Measurements from ENCODE around the gene LMO3. TPM values are rescaled to one million over a fixed set of nuclear protein-coding genes. Genes with fewer than 3 reads are reported as not detected.

LMO3 gene
- total and polyA plus RNA-seq, 2 of the 4 experiments (the other 2 are of a cell fraction), result 0.54 to 0.84 TPM

- no peak overlapping the region for H3K27ac ChIP-seq (ENCODE audit: insufficient read depth, low read length)
- H3K4me3 ChIP-seq (ENCODE audit: insufficient read depth, low read depth, low read length), result no peak overlapping the region
- H3K9me3 ChIP-seq (ENCODE audit: control insufficient read depth, insufficient read depth, low read length), result no peaks in the 10 kb centered on the region
- H4K5ac ChIP-seq (ENCODE audit: low read depth, low read length), result no peak overlapping the region
- no peak overlapping the region for H3K56ac ChIP-seq (ENCODE audit: extremely low read depth, insufficient read depth, low read length)
- H2BK15ac ChIP-seq (ENCODE audit: low read depth, low read length), result no peak overlapping the region
- H3K36me3 ChIP-seq (ENCODE audit: control insufficient read depth, insufficient read depth, low read length), result no peaks in the 10 kb centered on the region
- dilution Hi-C loops (cut with HindIII; ENCODE audit: low sequenced_read_pairs, unreplicated experiment) (no loop called here), in situ Hi-C loops (cut with MboI; ENCODE audit: low sequenced_read_pairs) (no loop called here), intact Hi-C loops (cut with micrococcal nuclease) (no loop called here)
- H2BK5ac ChIP-seq (ENCODE audit: low read depth, low read length, poor library complexity, severe bottlenecking), result no peak overlapping the region
- no peak overlapping the region for H3K14ac ChIP-seq (replicated peaks; ENCODE audit: low read depth, low read length)
- ATAC-seq (ENCODE audit: low read depth) (no peak), DNase-seq (no peak)
- H3K4ac ChIP-seq (ENCODE audit: low read depth, low read length), result no peak overlapping the region
- no peak overlapping the region for H3K4me2 ChIP-seq (ENCODE audit: low read depth, low read length)
- ChIA-PET POLR2A (ENCODE audit: unreplicated experiment) (no interaction called here), CTCF (no interaction called here)
- H3K9me1 ChIP-seq (ENCODE audit: insufficient read depth, low read length), result 0 out of 2 replicates have a peak, but pooled peaks cover 3% of the 10 kb centered on the region
- TF ChIP-seq ELK1 (IDR thresholded peaks at IDR 0.05; ENCODE audit: borderline replicate concordance, low read depth, low read length) (no peak), MAZ (IDR thresholded peaks at IDR 0.05; ENCODE audit: borderline replicate concordance, low read depth, low read length) (no peak), CEBPB (IDR thresholded peaks at IDR 0.05; ENCODE audit: low read depth, low read length) (no peak), POLR2A (IDR thresholded peaks at IDR 0.05; ENCODE audit: low read depth, low read length) (no peak), NFE2L2 (IDR thresholded peaks at IDR 0.05; ENCODE audit: low read depth, low read length) (no peak), SMC3 (IDR thresholded peaks at IDR 0.05; ENCODE audit: low read depth, low read length) (no peak), MAFK (IDR thresholded peaks at IDR 0.05; ENCODE audit: low read depth, low read length) (no peak), FOS (IDR thresholded peaks at IDR 0.05; ENCODE audit: low read depth, low read length) (no peak), CHD1 (IDR thresholded peaks at IDR 0.05; ENCODE audit: low read depth, low read length) (no peak), BHLHE40 (IDR thresholded peaks at IDR 0.05; ENCODE audit: low read depth, low read length) (no peak), CTCF (conservative IDR thresholded peaks at IDR 0.05; ENCODE audit: low read depth, low read length) (no peak), MXI1 (IDR thresholded peaks at IDR 0.05; ENCODE audit: borderline replicate concordance, low read depth, low read length) (no peak), RCOR1 (IDR thresholded peaks at IDR 0.05; ENCODE audit: insufficient replicate concordance, low read length) (no peak), USF2 (IDR thresholded peaks at IDR 0.05; ENCODE audit: low read depth, low read length) (no peak), RAD21 (IDR thresholded peaks at IDR 0.05; ENCODE audit: low read length) (no peak), RFX5 (IDR thresholded peaks at IDR 0.05; ENCODE audit: low read depth, low read length) (no peak)
- H3K79me1 ChIP-seq (ENCODE audit: low read depth in 1 of 2, low read length in 2 of 2), result no peaks in the 10 kb centered on the region
- H3K27me3 ChIP-seq (ENCODE audit: control insufficient read depth, insufficient read depth, low read length), result no peaks in the 10 kb centered on the region
- WGBS, 2 experiments (ENCODE audit: extremely low coverage in 2 of 2, insufficient read length in 1 of 2), result 20% methylated on average over 1 of the region's 3 CpGs; no CpG with 5 or more reads in 1 of the 2 experiments
- no peak overlapping the region for H2AK5ac ChIP-seq (ENCODE audit: low read depth, low read length)
- H2AFZ ChIP-seq (replicated peaks; ENCODE audit: low read length, poor library complexity), result no peak overlapping the region
- peaks cover 2% of the 10 kb centered on the region; the same call in 1 of the 2 replicates for H3K4me1 ChIP-seq (ENCODE audit: control insufficient read depth, insufficient read depth, low read length)
- no peak overlapping the region for H4K91ac ChIP-seq (ENCODE audit: insufficient read depth, low read depth, low read length)
- no peak overlapping the region for H3K23ac ChIP-seq (ENCODE audit: low read depth, low read length)
- no TSS peak for BruUV-seq (replicated peaks)
- H2AK9ac ChIP-seq (replicated peaks; ENCODE audit: low read depth, low read length, poor library complexity), result no peak overlapping the region
- no peak overlapping the region for H3K9ac ChIP-seq (ENCODE audit: low read depth, low read length)
- no peak overlapping the region for H3K18ac ChIP-seq (ENCODE audit: low read depth, low read length)
- H2BK20ac ChIP-seq (ENCODE audit: low read depth, low read length), result no peak overlapping the region
- H2BK120ac ChIP-seq (ENCODE audit: low read depth, low read length), result no peak overlapping the region
- H4K20me1 ChIP-seq (ENCODE audit: insufficient read depth, low read length), result no peaks in the 10 kb centered on the region
- no peak overlapping the region for H4K8ac ChIP-seq (ENCODE audit: low read depth in 2 of 2, low read length in 2 of 2)
Observed at GRCh38 chr12:16587110-16587453, 18.9 kb downstream of the LMO3 start.
